ENCODE results near the gene PDGFA. TPM values are rescaled to one million over a fixed set of nuclear protein-coding genes. Genes with fewer than 3 reads are reported as not detected.

PDGFA gene
- total and polyA plus RNA-seq, 2 experiments from 2014 or later: 35.6 to 43.1 TPM

DNA sequence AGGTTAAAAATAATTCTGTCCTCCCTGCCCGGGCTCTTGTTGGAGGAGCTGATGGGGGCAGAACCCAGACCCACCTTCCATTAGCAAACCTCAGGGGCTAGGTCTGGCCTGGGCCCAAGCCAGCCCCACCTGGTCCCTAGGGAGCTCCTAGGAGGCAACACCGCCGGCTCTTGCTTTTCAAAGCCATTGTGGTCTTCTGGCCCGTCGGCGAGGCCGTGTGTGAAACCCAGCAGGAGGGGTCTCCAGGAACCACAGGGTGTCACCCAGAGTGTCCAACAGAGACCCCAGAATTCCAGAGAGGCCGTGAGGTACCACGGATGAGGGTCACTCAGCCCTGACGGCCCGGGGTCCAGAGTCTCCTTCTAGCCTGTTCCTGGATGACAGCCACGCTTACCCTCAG lies 16.6 kb upstream of the PDGFA start:
- TF ChIP-seq REST (IDR thresholded peaks at IDR 0.05; ENCODE audit: unreplicated experiment) (no peak), ZNF114 (CRISPR knock-in tag; IDR thresholded peaks at IDR 0.05) (no peak), CREB1 (CRISPR knock-in tag; IDR thresholded peaks at IDR 0.05; ENCODE audit: low read depth) (no peak), ZNF331 (CRISPR knock-in tag; IDR thresholded peaks at IDR 0.05; ENCODE audit: low read depth) (no peak), NANOG (IDR thresholded peaks at IDR 0.05; ENCODE audit: borderline replicate concordance) (no peak), JUNB (IDR thresholded peaks at IDR 0.05; ENCODE audit: unreplicated experiment) (no peak), STAT1 (IDR thresholded peaks at IDR 0.05; ENCODE audit: unreplicated experiment) (no peak), EZH2phosphoT487 (IDR thresholded peaks at IDR 0.05; ENCODE audit: unreplicated experiment) (no peak), POLR2AphosphoS5 (IDR thresholded peaks at IDR 0.05; ENCODE audit: low read depth) (no peak), EZH2 (IDR thresholded peaks at IDR 0.05; ENCODE audit: low read depth, unreplicated experiment) (no peak), ZNF462 (CRISPR knock-in tag; IDR thresholded peaks at IDR 0.05) (no peak)
- TF ChIP-seq, protein P1, sequence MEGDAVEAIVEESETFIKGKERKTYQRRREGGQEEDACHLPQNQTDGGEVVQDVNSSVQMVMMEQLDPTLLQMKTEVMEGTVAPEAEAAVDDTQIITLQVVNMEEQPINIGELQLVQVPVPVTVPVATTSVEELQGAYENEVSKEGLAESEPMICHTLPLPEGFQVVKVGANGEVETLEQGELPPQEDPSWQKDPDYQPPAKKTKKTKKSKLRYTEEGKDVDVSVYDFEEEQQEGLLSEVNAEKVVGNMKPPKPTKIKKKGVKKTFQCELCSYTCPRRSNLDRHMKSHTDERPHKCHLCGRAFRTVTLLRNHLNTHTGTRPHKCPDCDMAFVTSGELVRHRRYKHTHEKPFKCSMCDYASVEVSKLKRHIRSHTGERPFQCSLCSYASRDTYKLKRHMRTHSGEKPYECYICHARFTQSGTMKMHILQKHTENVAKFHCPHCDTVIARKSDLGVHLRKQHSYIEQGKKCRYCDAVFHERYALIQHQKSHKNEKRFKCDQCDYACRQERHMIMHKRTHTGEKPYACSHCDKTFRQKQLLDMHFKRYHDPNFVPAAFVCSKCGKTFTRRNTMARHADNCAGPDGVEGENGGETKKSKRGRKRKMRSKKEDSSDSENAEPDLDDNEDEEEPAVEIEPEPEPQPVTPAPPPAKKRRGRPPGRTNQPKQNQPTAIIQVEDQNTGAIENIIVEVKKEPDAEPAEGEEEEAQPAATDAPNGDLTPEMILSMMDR (conservative IDR thresholded peaks at IDR 0.05; ENCODE audit: low read depth in 2 of 2): no peak
- TF ChIP-seq, protein P2, sequence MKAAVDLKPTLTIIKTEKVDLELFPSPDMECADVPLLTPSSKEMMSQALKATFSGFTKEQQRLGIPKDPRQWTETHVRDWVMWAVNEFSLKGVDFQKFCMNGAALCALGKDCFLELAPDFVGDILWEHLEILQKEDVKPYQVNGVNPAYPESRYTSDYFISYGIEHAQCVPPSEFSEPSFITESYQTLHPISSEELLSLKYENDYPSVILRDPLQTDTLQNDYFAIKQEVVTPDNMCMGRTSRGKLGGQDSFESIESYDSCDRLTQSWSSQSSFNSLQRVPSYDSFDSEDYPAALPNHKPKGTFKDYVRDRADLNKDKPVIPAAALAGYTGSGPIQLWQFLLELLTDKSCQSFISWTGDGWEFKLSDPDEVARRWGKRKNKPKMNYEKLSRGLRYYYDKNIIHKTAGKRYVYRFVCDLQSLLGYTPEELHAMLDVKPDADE (IDR thresholded peaks at IDR 0.05): no peak

More for the DNA sequence above, 16.6 kb upstream of the PDGFA start:
- Mint-ChIP-seq H3K4me1 (no peaks in the 10 kb centered on the region; the same call in none of the 3 replicates), H3K27ac (no peak overlapping the region), H3K36me3 (ENCODE audit: low read depth) (no peaks in the 10 kb centered on the region), H3K9me3 (no peaks in the 10 kb centered on the region; the same call in 2 of the 3 replicates), H3K4me3 (no peak overlapping the region), H3K27me3 (ENCODE audit: insufficient read depth, low read depth, poor library complexity) (peaks cover 15% of the 10 kb centered on the region)
- Histone ChIP-seq H3K4me3 (no peak overlapping the region), H4K20me1 (replicated peaks; ENCODE audit: insufficient read depth) (no peaks in the 10 kb centered on the region), H3F3A (replicated peaks; ENCODE audit: low read depth) (no peaks in the 10 kb centered on the region), H3K27ac (ENCODE audit: low read depth) (no peak overlapping the region), H3K9me2 (ENCODE audit: insufficient read depth) (no peaks in the 10 kb centered on the region), H3K4me2 (no peak overlapping the region), H3K79me2 (replicated peaks; ENCODE audit: insufficient read depth) (no peaks in the 10 kb centered on the region), H3K27me3 (ENCODE audit: insufficient read depth) (no peaks in the 10 kb centered on the region), H3K36me3 (ENCODE audit: insufficient read depth) (no peaks in the 10 kb centered on the region), H3K4me1 (ENCODE audit: insufficient read depth) (peaks cover 3% of the 10 kb centered on the region; the same call in 1 of the 2 replicates), H2AFZ (no peak overlapping the region)
- DNase-seq (ENCODE audit: low spot score) (no peak), ATAC-seq (no peak)

Data from GM23338 (cell line).